Measurements from ENCODE around the gene FOXI2.

Gene FOXI2

DNA sequence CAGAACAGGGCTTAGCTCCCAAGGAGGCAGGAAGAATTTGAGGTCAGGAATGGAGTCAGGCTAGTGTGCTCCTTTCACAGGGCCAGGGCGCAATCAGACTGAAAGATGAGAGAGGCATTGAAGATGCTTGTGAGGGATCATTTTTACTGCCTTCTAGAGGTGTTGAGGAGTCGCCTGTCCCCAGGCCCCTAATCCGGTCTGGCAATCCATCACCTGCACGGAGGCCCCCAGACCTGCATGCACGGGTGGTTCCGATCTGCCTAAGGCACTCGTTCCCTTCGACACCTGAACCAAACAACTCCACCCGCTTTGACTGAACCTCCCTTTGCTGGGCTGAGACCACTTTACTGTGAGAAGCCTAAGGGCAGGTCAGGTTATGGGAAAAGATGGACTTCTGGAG lies 8.0 kb downstream of the FOXI2 start:
- DNase-seq = no peak

DNA sequence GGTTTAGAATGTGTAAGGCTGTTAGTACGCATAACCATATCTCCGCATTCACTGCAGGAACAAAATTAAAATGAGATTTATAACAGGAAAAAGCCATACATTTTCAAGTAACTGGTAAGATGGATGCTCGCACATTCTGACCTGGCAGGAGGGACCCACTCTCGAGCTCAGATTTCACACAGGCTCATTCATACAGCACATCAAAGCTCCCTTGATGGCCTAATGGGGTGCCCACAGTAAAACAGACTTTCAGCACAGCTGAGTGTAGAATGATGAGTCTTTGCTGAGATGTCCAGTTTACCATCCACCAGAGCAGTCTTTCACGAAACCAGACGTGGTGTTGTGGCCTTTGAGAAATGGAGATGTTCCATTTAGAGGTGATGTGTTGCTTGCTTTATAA lies 8.9 kb downstream of the FOXI2 start:
- no peak for DNase-seq

DNA sequence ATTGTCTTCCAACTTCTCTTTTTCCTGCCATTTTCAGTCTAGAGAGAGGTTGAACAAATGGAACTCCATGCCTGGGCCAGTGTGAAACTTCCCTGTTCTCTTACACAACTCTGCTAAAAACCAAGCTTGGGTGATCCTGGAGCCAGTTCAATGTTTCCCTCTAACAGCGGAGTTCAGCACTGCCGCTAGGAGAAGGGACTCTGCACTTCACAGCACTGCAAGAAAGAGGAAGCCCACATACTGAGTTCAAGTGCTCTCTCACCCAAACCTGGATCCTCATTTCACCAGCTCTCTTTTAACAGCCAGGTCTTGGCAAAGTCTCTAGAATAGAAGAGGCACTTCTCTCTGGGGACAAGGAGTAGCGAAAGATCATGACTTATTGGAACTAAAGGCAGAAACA lies 18.8 kb downstream of the FOXI2 start:
- DNase-seq = no peak

DNA sequence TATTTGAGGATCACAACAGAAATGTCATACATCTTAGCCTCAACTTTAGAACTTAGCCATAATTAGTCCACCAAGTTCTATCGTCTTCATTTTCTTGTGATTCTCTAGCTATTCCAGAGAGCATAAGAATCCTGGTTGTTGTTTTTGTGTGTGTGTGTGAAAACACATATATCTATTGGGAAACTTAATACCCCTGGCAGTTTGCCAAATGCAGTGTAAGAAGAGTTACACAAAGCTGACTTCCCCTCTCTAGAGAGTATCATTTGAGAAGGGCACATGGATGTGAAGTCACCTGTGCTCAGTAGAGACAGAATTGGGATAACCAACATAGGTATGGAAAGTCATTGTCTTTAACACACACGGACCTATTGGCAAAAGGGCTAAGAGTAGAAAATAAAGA lies 19.3 kb downstream of the FOXI2 start:
- DNase-seq = no peak

DNA sequence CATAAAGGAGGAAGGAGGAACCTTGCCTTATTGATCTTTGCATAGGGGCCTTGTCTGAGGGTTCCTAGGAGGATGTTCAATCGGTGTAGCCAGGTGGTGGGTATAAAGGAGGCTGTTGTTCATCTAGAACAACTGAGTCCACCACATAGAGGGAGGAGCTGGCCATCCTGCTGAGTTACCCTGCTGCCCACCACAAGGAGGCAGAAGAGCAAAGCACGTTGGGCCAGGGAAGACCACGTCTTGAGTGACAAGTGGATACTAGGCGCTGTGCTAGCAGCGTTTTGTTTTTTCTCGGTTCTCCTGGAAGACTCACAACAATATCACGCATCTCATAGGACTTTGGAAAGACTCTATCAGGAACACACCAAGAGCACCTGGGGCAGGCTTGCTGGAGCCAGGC lies 20.0 kb downstream of the FOXI2 start:
- DNase-seq = no peak

DNA sequence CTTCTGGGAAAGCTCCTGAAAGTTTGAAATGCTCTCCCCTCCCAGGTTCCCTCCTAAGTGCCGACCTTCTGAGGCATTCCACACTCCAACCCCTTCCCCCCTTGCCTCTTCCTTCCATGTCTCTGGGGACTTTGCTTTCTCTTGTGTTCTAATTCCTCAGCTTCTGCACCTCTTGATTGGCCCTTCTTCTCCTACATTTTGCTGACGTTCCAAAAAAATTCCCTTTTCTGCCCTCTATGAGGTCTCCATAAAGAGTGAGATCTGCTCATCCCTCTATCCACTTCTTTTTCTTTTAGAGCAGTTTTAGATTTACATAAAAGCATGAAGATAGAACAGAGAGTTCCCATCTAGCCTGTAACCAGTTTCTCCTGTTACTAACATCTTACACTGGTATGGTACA lies 22.3 kb downstream of the FOXI2 start:
- DNase-seq = no peak

DNA sequence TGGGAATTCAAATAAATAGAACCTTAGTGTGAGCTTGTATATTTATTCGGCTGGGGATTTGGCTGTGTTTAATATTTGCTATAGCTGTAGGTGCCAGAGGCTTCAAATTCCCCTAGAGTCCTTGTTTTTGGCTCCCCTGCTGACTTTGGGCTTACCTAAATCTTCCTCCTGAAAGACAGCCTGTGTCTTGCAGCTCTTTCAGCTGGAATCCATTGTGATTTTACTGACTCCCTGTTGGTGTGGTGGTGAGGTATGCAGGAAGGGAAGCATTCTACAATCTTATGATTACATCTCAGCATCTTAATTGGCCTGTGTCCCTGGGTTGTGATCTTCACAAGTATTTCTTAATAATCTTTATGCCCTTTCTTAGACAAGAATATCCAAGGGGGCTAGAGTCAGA lies 25.9 kb downstream of the FOXI2 start:
- no peak for DNase-seq

DNA sequence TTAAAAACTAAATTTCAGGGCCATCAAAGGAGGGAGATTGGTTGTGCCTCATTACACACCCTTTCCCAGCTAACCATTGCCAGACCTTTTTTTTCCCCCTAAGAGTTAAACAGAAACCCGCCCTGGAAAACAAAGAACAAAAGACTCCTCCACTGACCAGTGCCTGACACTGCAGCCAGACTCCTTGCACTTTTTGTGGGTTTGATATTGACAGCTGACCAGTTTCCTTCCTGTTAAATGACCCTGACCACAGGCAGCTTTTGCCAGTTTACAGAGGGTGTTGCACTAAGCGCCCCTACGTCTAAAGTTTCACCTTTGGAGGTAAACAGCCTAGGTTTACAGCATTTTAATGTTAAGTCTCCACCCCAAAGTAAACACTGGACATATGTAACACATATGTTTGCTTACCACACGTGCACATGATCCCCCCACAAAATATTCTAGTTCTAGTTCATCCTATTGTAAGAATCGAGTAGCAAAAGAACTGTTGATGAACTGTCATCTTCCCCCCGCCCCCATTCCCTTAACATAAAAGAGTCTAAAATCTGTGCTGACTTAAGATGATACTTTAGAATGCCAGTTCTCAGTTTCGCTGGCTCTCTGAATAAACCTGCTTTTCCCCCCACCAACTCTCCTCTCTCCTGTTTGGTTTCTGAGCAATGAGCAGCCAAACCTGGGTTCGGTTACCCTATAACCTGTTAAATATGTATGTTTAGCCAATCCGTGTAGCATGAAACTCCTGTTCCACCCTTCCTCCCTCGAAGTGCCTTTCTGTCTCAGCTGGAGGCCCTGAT lies 38.0 kb downstream of the FOXI2 start:
- DNase-seq = no peak

DNA sequence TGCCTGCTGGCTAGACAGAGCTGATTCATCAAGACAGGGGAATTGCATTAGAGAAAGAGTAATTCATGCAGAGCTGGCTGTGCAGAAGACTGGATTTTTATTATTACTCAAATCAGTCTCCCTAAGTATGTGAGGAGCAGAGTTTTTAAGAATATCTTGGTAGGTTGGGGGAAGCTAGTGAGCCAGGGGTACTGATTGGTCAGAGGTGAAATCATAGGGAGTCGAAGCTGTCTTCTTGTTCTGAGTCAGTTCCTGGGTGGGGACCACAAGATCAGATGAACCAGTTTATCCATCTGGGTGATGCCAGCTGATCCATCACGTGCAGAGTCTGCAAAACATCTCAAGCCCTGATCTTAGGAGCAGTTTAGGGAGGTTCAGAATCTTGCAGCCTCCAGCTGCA lies 39.8 kb downstream of the FOXI2 start:
- no peak for DNase-seq

DNA sequence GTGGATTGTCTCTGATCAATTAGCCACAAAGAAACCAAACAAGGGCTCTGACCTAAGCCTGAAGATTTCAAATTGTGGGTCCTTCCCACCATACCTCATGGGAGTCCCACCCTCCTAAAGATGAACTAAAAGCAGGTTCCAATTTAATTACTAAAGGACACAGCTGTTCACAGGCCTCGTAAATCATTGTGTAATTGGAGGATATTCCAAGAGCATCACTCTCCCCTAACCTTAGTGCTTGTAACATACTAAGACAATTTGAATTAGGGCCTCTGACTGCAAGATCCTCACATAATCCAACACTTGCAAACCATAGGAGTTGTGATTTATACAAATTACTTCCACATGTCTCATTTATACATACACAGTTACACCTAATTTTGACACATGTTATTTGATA lies 44.4 kb downstream of the FOXI2 start:
- DNase-seq = no peak

DNA sequence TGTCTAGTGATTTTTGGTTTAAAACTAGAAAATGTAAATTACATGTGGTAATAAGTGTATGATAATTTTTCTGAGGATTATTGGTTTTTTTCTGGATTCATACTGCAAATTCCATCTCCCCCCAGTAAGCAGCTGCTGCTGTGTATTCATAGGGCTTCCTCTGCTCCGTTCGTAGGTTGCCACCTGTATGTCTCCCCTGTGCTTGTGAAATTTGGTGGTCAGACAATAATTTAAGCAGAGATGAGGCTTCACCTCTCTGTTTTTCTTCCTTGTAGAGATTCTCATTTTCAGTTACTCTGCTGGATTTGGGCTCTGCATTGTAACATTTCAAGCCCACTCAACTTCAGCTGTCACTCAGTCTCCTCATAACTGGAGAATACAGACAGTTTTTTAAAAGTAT lies 50.9 kb downstream of the FOXI2 start:
- no peak for DNase-seq

DNA sequence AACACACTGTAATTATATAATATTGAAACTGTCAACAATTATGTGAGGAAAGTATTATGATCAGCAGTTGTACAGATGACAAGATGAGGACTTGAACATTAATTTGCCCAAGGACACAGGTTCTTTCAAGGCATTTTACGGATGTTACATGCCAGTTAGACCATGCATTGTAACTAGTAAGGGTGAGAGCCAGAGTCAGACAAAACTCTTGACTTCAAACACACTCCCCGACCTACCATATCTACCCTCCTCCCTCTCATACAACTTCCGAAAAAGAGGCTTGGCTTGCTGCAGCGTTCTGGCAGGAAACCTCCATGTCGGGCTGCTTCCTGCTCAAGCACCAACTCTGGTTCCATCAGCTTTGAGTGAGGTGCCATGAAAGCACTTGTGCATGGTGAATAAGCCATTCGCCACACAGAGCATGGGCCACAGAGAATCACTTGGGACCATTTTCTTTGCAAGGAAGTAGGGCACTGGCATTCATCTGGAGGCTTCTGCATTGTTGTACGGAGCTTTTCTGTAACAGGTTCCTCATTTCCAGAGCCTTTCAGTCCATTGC lies 53.2 kb downstream of the FOXI2 start:
- DNase-seq = no peak

Measured in activated CD4-positive, alpha-beta T cell treated with anti-CD3 and anti-CD28 coated beads for 1 hour (primary cell).